Psoas muscle (tissue), 8 donors: ENCODE results near the gene DSTN. TPM values are rescaled to one million over a fixed set of nuclear protein-coding genes. Genes with fewer than 3 reads are reported as not detected.

Source experiments
- ATAC-seq, 4 donors: fragments of 200-7000 bp; cut with Tn5 transposase; one replicate each; pipeline ENCODE4 v1.9.1; 2020; ENCODE audit warnings: moderate library complexity in 3 of 4, mild to moderate bottlenecking in 2 of 4
- DNase-seq, 2 donors: peaks; one replicate each; pipeline ENCODE4 v3.0.0-alpha.2; 2020
- H3K27ac ChIP-seq: fragments of 200-600 bp; one replicate; pipeline ENCODE4 v1.8.0; 2022
- H3K27me3 ChIP-seq, 3 donors: fragments of 200-600 bp in 1 of 3; one replicate each; pipeline versions ENCODE4 v1.6.1 to v1.8.0; 2013 to 2022; ENCODE audit warnings: low read length in 2 of 3, mild to moderate bottlenecking in 2 of 3, moderate library complexity in 1 of 3; ENCODE audit not compliant: insufficient read depth in 3 of 3
- H3K36me3 ChIP-seq, 2 donors: fragments of 200-600 bp in 1 of 2; one replicate each; pipeline versions ENCODE4 v1.6.1 to v1.8.0; 2013 to 2022; ENCODE audit warnings: low read depth in 1 of 2, mild to moderate bottlenecking in 1 of 2, moderate library complexity in 1 of 2; ENCODE audit not compliant: insufficient read depth in 1 of 2
- H3K4me1 ChIP-seq: fragments of 200-600 bp; one replicate; pipeline ENCODE4 v1.8.0; 2022
- H3K4me3 ChIP-seq: fragments of 200-600 bp; one replicate; pipeline ENCODE4 v1.8.0; 2022; ENCODE audit warnings: mild to moderate bottlenecking
- H3K9me3 ChIP-seq: fragments of 200-600 bp; one replicate; pipeline ENCODE4 v1.8.0; 2022
- WGBS, 3 donors: extraction: QIAGEN DNeasy Blood & Tissue Kit; methylation state at CpG; one replicate each; pipeline versions ENCODE4 v1.1.6 to v1.1.7; 2013; 5-methylcytosine and 5-hydroxymethylcytosine counted together
- intact Hi-C, 2 donors: fragments of 100-400 bp; cut with DNase I; formaldehyde crosslinking; loops; one replicate each; pipeline versions ENCODE4 v1.11.0 to v1.14.2; 2022
- polyA plus RNA-seq, 3 donors: library from polyadenylated mRNA; stranded (reverse); fragments of 200-250 nt; gene quantifications; one replicate each; pipeline ENCODE4 v1.2.3, GENCODE V29; 2013
- total RNA-seq, 4 donors: library from RNA; stranded (reverse); fragmentation: NEBNext Ultra II Directional in 2 of 4; extraction: Animal tissue kit (Norgen Biotek cat#: 25700) in 2 of 4; gene quantifications; one replicate each; pipeline versions ENCODE4 v1.2.1 to v1.2.4, GENCODE V29; 2021 to 2023
- TF ChIP-seq, protein P1 (sequence below): fragments of 200-600 bp; IDR thresholded peaks from one replicate; pipeline ENCODE4 v1.8.0; 2022; ENCODE audit warnings: antibody characterized with exemption
- donor health status: healthy with polysubstance abuse.
- donor health status: DM: no; HTN: no; CAD: no; lungs with moderate emphysema.
- donor health status: Bipolar disorder and iron deficiency.
- donor health status: healthy.
- donor health status: DM: yes; HTN: yes; CAD: no.
- donor health status: DM: no; HTN: no; CAD: no.
- donor health status: DM: no; HTN: no; CAD: no.
- donor health status: DM: yes; HTN: yes; CAD: no.

The DSTN gene
- total and polyA plus RNA-seq, 7 donors, result 45.6 to 202 (median 82.3) TPM

DNA sequence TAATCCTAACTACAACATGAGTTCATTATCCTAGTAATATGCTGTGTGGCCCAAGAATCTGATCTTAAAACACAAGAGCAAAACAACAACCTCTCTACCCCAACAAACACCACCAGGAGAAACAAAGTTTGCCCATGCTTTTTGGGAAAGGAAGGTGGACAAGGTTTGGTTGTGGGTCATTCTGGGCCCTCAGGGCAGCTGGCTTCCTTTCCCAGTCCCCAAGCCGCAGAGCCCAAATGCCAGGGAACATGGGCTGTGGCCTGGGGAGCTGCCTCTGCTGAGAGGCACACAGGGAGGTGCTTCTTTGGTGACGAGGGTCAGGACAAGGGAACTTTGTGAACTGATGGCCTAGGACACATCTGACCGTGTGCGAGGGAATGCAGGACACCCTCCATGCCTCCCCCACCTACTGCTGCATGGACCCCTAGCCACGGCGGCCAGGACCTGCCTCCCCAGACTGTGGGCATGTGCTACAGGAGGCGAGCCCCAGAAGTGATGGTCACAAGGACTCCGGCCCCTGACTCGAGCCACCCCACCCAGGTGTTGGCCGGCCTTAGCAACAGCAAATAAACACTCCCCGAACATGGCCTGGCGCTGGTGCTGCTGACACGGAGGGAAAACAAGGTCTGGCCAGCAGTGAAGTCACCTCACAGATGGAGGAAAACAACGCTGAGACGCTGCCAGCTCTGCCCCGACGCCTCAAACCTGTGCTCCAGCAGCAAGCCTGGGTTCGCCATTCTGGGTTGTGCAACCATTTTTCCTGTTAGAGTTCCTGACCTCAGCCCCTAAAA lies 56.5 kb downstream of the DSTN start:
- DNase-seq (peak; percentile 71 to 90), ATAC-seq (peak in 3 of 4 donors; percentile 14 to 62 (median 15))
- Histone ChIP-seq H3K4me1 (no peaks in the 10 kb centered on the region), H3K4me3 (no peak overlapping the region), H3K9me3 (no peaks in the 10 kb centered on the region), H3K27ac (no peak overlapping the region), H3K27me3 (no peaks in the 10 kb centered on the region), H3K36me3 (peaks cover 0 to 80% of the 10 kb centered on the region in 2 donors)
- intact Hi-C loops, result no loop called here
- 70 to 78% (median 71%) methylated on average over 18 of the region's 18 CpGs for WGBS, 3 donors
- TF ChIP-seq, protein P1, sequence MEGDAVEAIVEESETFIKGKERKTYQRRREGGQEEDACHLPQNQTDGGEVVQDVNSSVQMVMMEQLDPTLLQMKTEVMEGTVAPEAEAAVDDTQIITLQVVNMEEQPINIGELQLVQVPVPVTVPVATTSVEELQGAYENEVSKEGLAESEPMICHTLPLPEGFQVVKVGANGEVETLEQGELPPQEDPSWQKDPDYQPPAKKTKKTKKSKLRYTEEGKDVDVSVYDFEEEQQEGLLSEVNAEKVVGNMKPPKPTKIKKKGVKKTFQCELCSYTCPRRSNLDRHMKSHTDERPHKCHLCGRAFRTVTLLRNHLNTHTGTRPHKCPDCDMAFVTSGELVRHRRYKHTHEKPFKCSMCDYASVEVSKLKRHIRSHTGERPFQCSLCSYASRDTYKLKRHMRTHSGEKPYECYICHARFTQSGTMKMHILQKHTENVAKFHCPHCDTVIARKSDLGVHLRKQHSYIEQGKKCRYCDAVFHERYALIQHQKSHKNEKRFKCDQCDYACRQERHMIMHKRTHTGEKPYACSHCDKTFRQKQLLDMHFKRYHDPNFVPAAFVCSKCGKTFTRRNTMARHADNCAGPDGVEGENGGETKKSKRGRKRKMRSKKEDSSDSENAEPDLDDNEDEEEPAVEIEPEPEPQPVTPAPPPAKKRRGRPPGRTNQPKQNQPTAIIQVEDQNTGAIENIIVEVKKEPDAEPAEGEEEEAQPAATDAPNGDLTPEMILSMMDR, result no peak

DNA sequence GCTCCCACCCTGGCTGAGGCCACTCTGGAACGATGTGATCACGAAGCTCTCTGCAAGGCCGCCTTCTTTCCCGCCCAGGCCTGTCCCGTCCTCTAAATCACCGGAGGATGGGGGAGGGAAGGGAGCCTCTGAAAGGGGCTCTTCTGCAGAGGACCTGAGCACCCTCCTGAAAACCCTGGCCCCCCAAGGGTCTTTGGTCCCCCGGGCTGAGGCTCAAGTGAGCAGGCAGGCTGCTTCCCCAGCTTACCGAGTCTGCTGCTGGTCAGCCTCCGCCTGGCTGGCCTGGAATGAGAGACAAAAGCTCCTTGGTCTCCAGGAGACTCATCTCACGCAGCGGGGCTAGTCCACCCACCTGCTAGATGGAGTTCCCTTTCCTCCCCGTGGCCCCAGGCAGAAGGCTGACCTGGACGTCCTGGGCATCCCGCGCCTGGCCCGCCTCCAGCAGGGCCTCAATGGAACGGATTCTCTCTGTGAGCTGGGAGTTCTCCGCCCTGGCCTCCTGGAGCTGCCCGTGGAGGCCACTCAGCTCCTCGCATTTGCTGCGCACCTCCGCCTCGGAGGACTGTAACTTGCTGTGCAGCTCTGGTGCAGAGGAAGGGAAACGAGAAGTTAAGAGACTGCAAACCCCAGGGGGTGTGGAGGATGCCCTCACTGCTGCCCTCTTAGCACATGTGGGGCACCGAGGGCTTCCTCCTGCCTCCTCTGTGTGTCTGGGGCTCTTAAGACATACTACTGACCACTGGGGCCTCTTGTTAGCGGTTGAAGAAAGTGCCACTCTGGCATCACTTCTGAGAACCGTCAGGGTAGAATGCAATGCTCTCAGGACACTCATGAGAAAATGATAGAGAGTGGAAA lies 57.5 kb downstream of the DSTN start:
- ATAC-seq, result no peak
- Histone ChIP-seq H3K4me3 (no peak overlapping the region), H3K27me3 (no peaks in the 10 kb centered on the region), H3K4me1 (no peaks in the 10 kb centered on the region), H3K27ac (no peak overlapping the region), H3K36me3 (peaks cover 0 to 80% of the 10 kb centered on the region in 2 donors), H3K9me3 (no peaks in the 10 kb centered on the region)
- intact Hi-C loops, result no loop called here
- TF ChIP-seq, protein P1, result no peak
- 77 to 83% (median 79%) methylated on average over 24 to 27 of the region's 27 CpGs for WGBS, 3 donors
- peak; percentile 18 to 52 for DNase-seq

DNA sequence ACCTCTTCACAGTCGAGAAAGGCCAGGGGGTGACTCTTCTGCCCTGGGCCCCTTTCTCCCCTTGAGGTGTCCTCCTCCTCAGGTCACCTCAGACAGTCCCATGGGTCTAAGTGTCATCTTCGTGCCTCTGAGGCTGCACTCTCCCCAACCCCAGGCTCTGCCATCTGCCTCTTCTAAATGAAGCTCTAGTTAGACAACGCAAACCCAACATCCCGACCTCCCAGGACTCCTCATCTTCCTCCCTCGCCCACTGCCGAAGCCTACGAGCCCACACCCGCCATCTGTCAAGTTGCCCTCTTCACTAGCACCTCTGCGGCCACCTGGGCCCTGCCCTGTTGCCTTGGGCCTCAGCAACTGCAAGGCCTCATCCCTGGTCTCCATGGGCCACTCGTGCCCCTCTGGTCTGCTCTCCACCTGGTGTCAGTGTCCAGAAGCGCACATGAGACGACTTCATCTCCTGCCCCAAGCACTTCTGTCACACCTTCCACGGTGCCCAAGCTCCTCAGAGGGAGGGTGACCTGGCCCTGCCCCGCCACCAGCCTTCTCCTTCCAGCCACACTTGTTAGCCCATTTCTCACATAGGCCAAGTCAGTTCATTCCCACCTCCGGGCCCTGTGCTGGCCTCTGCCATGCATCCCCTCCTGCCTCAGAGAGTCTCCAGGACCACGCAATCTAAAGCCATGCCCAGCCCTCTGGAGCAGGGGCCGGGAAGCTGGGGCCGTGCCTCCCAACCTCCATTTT lies 58.4 kb downstream of the DSTN start:
- 91 to 94% (median 92%) methylated on average over 18 of the region's 18 CpGs for WGBS, 3 donors
- Histone ChIP-seq H3K27me3 (no peaks in the 10 kb centered on the region), H3K4me1 (no peaks in the 10 kb centered on the region), H3K36me3 (peaks cover 0 to 80% of the 10 kb centered on the region in 2 donors), H3K4me3 (no peak overlapping the region), H3K27ac (no peak overlapping the region), H3K9me3 (no peaks in the 10 kb centered on the region)
- DNase-seq, result peak; percentile 18 to 35
- intact Hi-C loops, result no loop called here
- no peak for ATAC-seq
- TF ChIP-seq, protein P1, result no peak

DNA sequence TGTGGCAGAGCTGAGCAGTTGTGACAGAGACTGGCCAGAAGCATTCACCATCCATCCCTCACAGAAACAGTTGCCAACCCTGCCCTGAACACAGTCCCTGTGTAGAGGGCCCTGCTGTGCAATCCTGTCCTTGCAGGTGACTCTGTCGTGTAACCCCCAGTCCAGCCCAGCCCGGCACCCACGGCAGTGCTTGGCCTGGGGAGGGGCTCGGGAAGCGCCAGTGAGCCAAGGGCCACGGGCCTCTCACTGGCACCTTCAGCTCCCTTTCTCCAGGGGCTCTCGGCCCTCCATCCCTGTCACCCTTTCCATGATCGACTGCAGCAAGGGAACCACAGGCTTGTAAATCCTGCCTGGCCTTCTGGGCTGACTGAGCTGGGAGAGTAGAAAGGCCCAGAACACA lies 59.1 kb downstream of the DSTN start:
- no peak overlapping the region for H3K4me3 ChIP-seq
- H3K27me3 ChIP-seq, result no peaks in the 10 kb centered on the region
- TF ChIP-seq, protein P1, result no peak
- DNase-seq (peak in 1 of 2 donors; percentile 7), ATAC-seq (no peak)
- H3K9me3 ChIP-seq, result no peaks in the 10 kb centered on the region
- intact Hi-C loops, result no loop called here
- peaks cover 0 to 81% of the 10 kb centered on the region in 2 donors for H3K36me3 ChIP-seq
- no peaks in the 10 kb centered on the region for H3K4me1 ChIP-seq
- WGBS, 3 donors, result 88 to 91% (median 90%) methylated on average over 8 of the region's 8 CpGs
- no peak overlapping the region for H3K27ac ChIP-seq
